GM15510 (cell line): ENCODE data around the gene BEAN1.

Experiments used
- POLR2A ChIP-seq: IDR thresholded peaks from 3 replicates; pipeline ENCODE4 v1.6.1; 2011; ENCODE audit warnings: borderline replicate concordance; ENCODE audit not compliant: insufficient read length; ENCODE audit errors: extremely low read depth

The BEAN1 gene

GRCh38 chr16:66458853-66459252, 31.8 kb downstream of the BEAN1 start:
- TF ChIP-seq POLR2A, result no peak

GRCh38 chr16:66459878-66460277, 32.8 kb downstream of the BEAN1 start:
- no peak for TF ChIP-seq POLR2A

- TF ChIP-seq POLR2A, result no peak
These were observed 33.6 kb downstream of the BEAN1 start for GRCh38 chr16:66460703-66461102.

GRCh38 chr16:66462912-66463311, 35.8 kb downstream of the BEAN1 start:
- no peak for TF ChIP-seq POLR2A

GRCh38 chr16:66467611-66468010, 40.5 kb downstream of the BEAN1 start:
- TF ChIP-seq POLR2A, result no peak

GRCh38 chr16:66468321-66468965, 41.3 kb downstream of the BEAN1 start:
- no peak for TF ChIP-seq POLR2A

- TF ChIP-seq POLR2A, result no peak
These were observed 42.3 kb downstream of the BEAN1 start for GRCh38 chr16:66469291-66469946.

GRCh38 chr16:66469947-66470546, 43.0 kb downstream of the BEAN1 start:
- no peak for TF ChIP-seq POLR2A

GRCh38 chr16:66470556-66470955, 43.5 kb downstream of the BEAN1 start:
- TF ChIP-seq POLR2A, result no peak

GRCh38 chr16:66471264-66471663, 44.2 kb downstream of the BEAN1 start:
- TF ChIP-seq POLR2A, result no peak

GRCh38 chr16:66471716-66472393, 44.8 kb downstream of the BEAN1 start:
- TF ChIP-seq POLR2A, result no peak

GRCh38 chr16:66473051-66473571, 46.0 kb downstream of the BEAN1 start:
- no peak for TF ChIP-seq POLR2A

GRCh38 chr16:66473654-66474519, 46.8 kb downstream of the BEAN1 start:
- TF ChIP-seq POLR2A, result no peak

GRCh38 chr16:66474750-66475199, 47.7 kb downstream of the BEAN1 start:
- TF ChIP-seq POLR2A, result no peak
